ENCODE results near the gene SMG6. TPM values are rescaled to one million over a fixed set of nuclear protein-coding genes. Genes with fewer than 3 reads are reported as not detected.
A peak's percentile ranks its signal among the peaks of the same experiment; 100 is the strongest.

Gene SMG6
- polyA plus RNA-seq, 2 donors = 14.0 to 16.7 TPM

GRCh38 chr17:2191227-2191626, 112.4 kb downstream of the SMG6 start:
- Histone ChIP-seq H3K4me1 (ENCODE audit: control insufficient read depth in 2 of 2, insufficient read depth in 2 of 2, low read length in 1 of 2) (peaks cover 9 to 23% of the 10 kb centered on the region in 2 donors), H3K27ac (ENCODE audit: low read depth in 2 of 2, low read length in 1 of 2) (no peak overlapping the region), H3K27me3 (ENCODE audit: control insufficient read depth in 1 of 2, insufficient read depth in 2 of 2, low read length in 2 of 2) (no peaks in the 10 kb centered on the region), H3K4me3 (ENCODE audit: low read depth in 1 of 2, low read length in 2 of 2) (no peak overlapping the region), H3K36me3 (ENCODE audit: control insufficient read depth in 2 of 2, insufficient read depth in 2 of 2, low read length in 1 of 2) (peaks cover 0 to 8% of the 10 kb centered on the region in 2 donors), H3K9me3 (ENCODE audit: control insufficient read depth in 2 of 2, insufficient read depth in 1 of 2, low read depth in 1 of 2, low read length in 1 of 2) (no peaks in the 10 kb centered on the region)
- 84 to 89% methylated on average over 6 of the region's 6 CpGs for WGBS, 2 donors

GRCh38 chr17:2190014-2190413, 113.6 kb downstream of the SMG6 start:
- Histone ChIP-seq H3K27ac (ENCODE audit: low read depth in 2 of 2, low read length in 1 of 2) (peak overlapping the region in 1 of 2 donors; percentile 56), H3K27me3 (ENCODE audit: control insufficient read depth in 1 of 2, insufficient read depth in 2 of 2, low read length in 2 of 2) (no peaks in the 10 kb centered on the region), H3K4me1 (ENCODE audit: control insufficient read depth in 2 of 2, insufficient read depth in 2 of 2, low read length in 1 of 2) (peaks cover 9 to 23% of the 10 kb centered on the region in 2 donors), H3K4me3 (ENCODE audit: low read depth in 1 of 2, low read length in 2 of 2) (no peak overlapping the region), H3K36me3 (ENCODE audit: control insufficient read depth in 2 of 2, insufficient read depth in 2 of 2, low read length in 1 of 2) (peaks cover 0 to 14% of the 10 kb centered on the region in 2 donors), H3K9me3 (ENCODE audit: control insufficient read depth in 2 of 2, insufficient read depth in 1 of 2, low read depth in 1 of 2, low read length in 1 of 2) (no peaks in the 10 kb centered on the region)
- 62 to 63% methylated on average over 4 of the region's 4 CpGs for WGBS, 2 donors

GRCh38 chr17:2188971-2189630, 114.5 kb downstream of the SMG6 start:
- Histone ChIP-seq H3K36me3 (ENCODE audit: control insufficient read depth in 2 of 2, insufficient read depth in 2 of 2, low read length in 1 of 2) (peaks cover 0 to 14% of the 10 kb centered on the region in 2 donors), H3K9me3 (ENCODE audit: control insufficient read depth in 2 of 2, insufficient read depth in 1 of 2, low read depth in 1 of 2, low read length in 1 of 2) (no peaks in the 10 kb centered on the region), H3K27ac (ENCODE audit: low read depth in 2 of 2, low read length in 1 of 2) (no peak overlapping the region), H3K27me3 (ENCODE audit: control insufficient read depth in 1 of 2, insufficient read depth in 2 of 2, low read length in 2 of 2) (no peaks in the 10 kb centered on the region), H3K4me3 (ENCODE audit: low read depth in 1 of 2, low read length in 2 of 2) (no peak overlapping the region), H3K4me1 (ENCODE audit: control insufficient read depth in 2 of 2, insufficient read depth in 2 of 2, low read length in 1 of 2) (peaks cover 9 to 23% of the 10 kb centered on the region in 2 donors)
- 64 to 73% methylated on average over 8 of the region's 8 CpGs for whole genome bisulfite sequencing, 2 donors

- peaks cover 7 to 20% of the 10 kb centered on the region in 2 donors for H3K4me1 ChIP-seq (ENCODE audit: control insufficient read depth in 2 of 2, insufficient read depth in 2 of 2, low read length in 1 of 2)
- H3K36me3 ChIP-seq (ENCODE audit: control insufficient read depth in 2 of 2, insufficient read depth in 2 of 2, low read length in 1 of 2) = peaks cover 0 to 16% of the 10 kb centered on the region in 2 donors
- 84 to 85% methylated on average over 5 of the region's 5 CpGs for WGBS, 2 donors
- H3K9me3 ChIP-seq (ENCODE audit: control insufficient read depth in 2 of 2, insufficient read depth in 1 of 2, low read depth in 1 of 2, low read length in 1 of 2) = no peaks in the 10 kb centered on the region
- H3K27me3 ChIP-seq (ENCODE audit: control insufficient read depth in 1 of 2, insufficient read depth in 2 of 2, low read length in 2 of 2) = no peaks in the 10 kb centered on the region
- no peak overlapping the region for H3K27ac ChIP-seq (ENCODE audit: low read depth in 2 of 2, low read length in 1 of 2)
- no peak overlapping the region for H3K4me3 ChIP-seq (ENCODE audit: low read depth in 1 of 2, low read length in 2 of 2)
Measured at GRCh38 chr17:2187758-2188157, 115.8 kb downstream of the SMG6 start.

GRCh38 chr17:2186937-2187336, 116.6 kb downstream of the SMG6 start:
- Histone ChIP-seq H3K36me3 (ENCODE audit: control insufficient read depth in 2 of 2, insufficient read depth in 2 of 2, low read length in 1 of 2) (peaks cover 0 to 16% of the 10 kb centered on the region in 2 donors), H3K27me3 (ENCODE audit: control insufficient read depth in 1 of 2, insufficient read depth in 2 of 2, low read length in 2 of 2) (no peaks in the 10 kb centered on the region), H3K4me3 (ENCODE audit: low read depth in 1 of 2, low read length in 2 of 2) (no peak overlapping the region), H3K4me1 (ENCODE audit: control insufficient read depth in 2 of 2, insufficient read depth in 2 of 2, low read length in 1 of 2) (peaks cover 7 to 13% of the 10 kb centered on the region in 2 donors), H3K9me3 (ENCODE audit: control insufficient read depth in 2 of 2, insufficient read depth in 1 of 2, low read depth in 1 of 2, low read length in 1 of 2) (no peaks in the 10 kb centered on the region), H3K27ac (ENCODE audit: low read depth in 2 of 2, low read length in 1 of 2) (no peak overlapping the region)
- 92 to 94% methylated on average over 4 of the region's 4 CpGs for WGBS, 2 donors

GRCh38 chr17:2184993-2185931, 118.3 kb downstream of the SMG6 start:
- peaks cover 0 to 16% of the 10 kb centered on the region in 2 donors for H3K36me3 ChIP-seq (ENCODE audit: control insufficient read depth in 2 of 2, insufficient read depth in 2 of 2, low read length in 1 of 2)
- no peak overlapping the region for H3K4me3 ChIP-seq (ENCODE audit: low read depth in 1 of 2, low read length in 2 of 2)
- 91 to 94% methylated on average over 19 of the region's 19 CpGs for WGBS, 2 donors
- no peak overlapping the region for H3K27ac ChIP-seq (ENCODE audit: low read depth in 2 of 2, low read length in 1 of 2)
- H3K4me1 ChIP-seq (ENCODE audit: control insufficient read depth in 2 of 2, insufficient read depth in 2 of 2, low read length in 1 of 2) = peaks cover 3 to 10% of the 10 kb centered on the region in 2 donors
- no peaks in the 10 kb centered on the region for H3K9me3 ChIP-seq (ENCODE audit: control insufficient read depth in 2 of 2, insufficient read depth in 1 of 2, low read depth in 1 of 2, low read length in 1 of 2)
- H3K27me3 ChIP-seq (ENCODE audit: control insufficient read depth in 1 of 2, insufficient read depth in 2 of 2, low read length in 2 of 2) = no peaks in the 10 kb centered on the region

GRCh38 chr17:2183346-2183745, 120.2 kb downstream of the SMG6 start:
- no peak overlapping the region for H3K4me3 ChIP-seq (ENCODE audit: low read depth in 1 of 2, low read length in 2 of 2)
- H3K9me3 ChIP-seq (ENCODE audit: control insufficient read depth in 2 of 2, insufficient read depth in 1 of 2, low read depth in 1 of 2, low read length in 1 of 2) = no peaks in the 10 kb centered on the region
- no peak overlapping the region for H3K27ac ChIP-seq (ENCODE audit: low read depth in 2 of 2, low read length in 1 of 2)
- no peaks in the 10 kb centered on the region for H3K27me3 ChIP-seq (ENCODE audit: control insufficient read depth in 1 of 2, insufficient read depth in 2 of 2, low read length in 2 of 2)
- H3K4me1 ChIP-seq (ENCODE audit: control insufficient read depth in 2 of 2, insufficient read depth in 2 of 2, low read length in 1 of 2) = peaks cover 2 to 12% of the 10 kb centered on the region in 2 donors
- 67 to 70% methylated on average over 5 of the region's 5 CpGs for WGBS, 2 donors
- peaks cover 0 to 16% of the 10 kb centered on the region in 2 donors for H3K36me3 ChIP-seq (ENCODE audit: control insufficient read depth in 2 of 2, insufficient read depth in 2 of 2, low read length in 1 of 2)

GRCh38 chr17:2181897-2182448, 121.6 kb downstream of the SMG6 start:
- peak overlapping the region; percentile 21 to 56 for H3K27ac ChIP-seq (ENCODE audit: low read depth in 2 of 2, low read length in 1 of 2)
- no peak overlapping the region for H3K4me3 ChIP-seq (ENCODE audit: low read depth in 1 of 2, low read length in 2 of 2)
- no peaks in the 10 kb centered on the region for H3K27me3 ChIP-seq (ENCODE audit: control insufficient read depth in 1 of 2, insufficient read depth in 2 of 2, low read length in 2 of 2)
- no peaks in the 10 kb centered on the region for H3K9me3 ChIP-seq (ENCODE audit: control insufficient read depth in 2 of 2, insufficient read depth in 1 of 2, low read depth in 1 of 2, low read length in 1 of 2)
- 66 to 83% methylated on average over 8 of the region's 8 CpGs for WGBS, 2 donors
- peaks cover 0 to 12% of the 10 kb centered on the region in 2 donors for H3K4me1 ChIP-seq (ENCODE audit: control insufficient read depth in 2 of 2, insufficient read depth in 2 of 2, low read length in 1 of 2)
- H3K36me3 ChIP-seq (ENCODE audit: control insufficient read depth in 2 of 2, insufficient read depth in 2 of 2, low read length in 1 of 2) = peaks cover 0 to 16% of the 10 kb centered on the region in 2 donors

- Histone ChIP-seq H3K4me1 (ENCODE audit: control insufficient read depth in 2 of 2, insufficient read depth in 2 of 2, low read length in 1 of 2) (peaks cover 0 to 12% of the 10 kb centered on the region in 2 donors), H3K4me3 (ENCODE audit: low read depth in 1 of 2, low read length in 2 of 2) (no peak overlapping the region), H3K36me3 (ENCODE audit: control insufficient read depth in 2 of 2, insufficient read depth in 2 of 2, low read length in 1 of 2) (peaks cover 0 to 13% of the 10 kb centered on the region in 2 donors), H3K9me3 (ENCODE audit: control insufficient read depth in 2 of 2, insufficient read depth in 1 of 2, low read depth in 1 of 2, low read length in 1 of 2) (no peaks in the 10 kb centered on the region), H3K27ac (ENCODE audit: low read depth in 2 of 2, low read length in 1 of 2) (peak overlapping the region; percentile 65 to 72), H3K27me3 (ENCODE audit: control insufficient read depth in 1 of 2, insufficient read depth in 2 of 2, low read length in 2 of 2) (no peaks in the 10 kb centered on the region)
- WGBS, 2 donors = 54 to 70% methylated on average over 13 of the region's 13 CpGs
Measured at GRCh38 chr17:2181206-2181896, 122.2 kb downstream of the SMG6 start.
